ENCODE results near the gene UMOD.
"Not testable (repeated sequence)": the region's sequence is repeated elsewhere in the genome, so short reads cannot be mapped to it uniquely, and the experiment has no call there.

Gene UMOD

GRCh38 chr16:20359997-20360396 lies 7.5 kb upstream of the UMOD start:
- no peak for DNase-seq

- no peak for DNase-seq
Measured at GRCh38 chr16:20355114-20355782, 2.7 kb upstream of the UMOD start.

GRCh38 chr16:20353379-20353778 lies 864 bp upstream of the UMOD start:
- DNase-seq = no peak

GRCh38 chr16:20349615-20350014 lies 2.9 kb downstream of the UMOD start:
- DNase-seq = no peak

GRCh38 chr16:20348365-20349185 lies 3.9 kb downstream of the UMOD start:
- no peak for DNase-seq

- DNase-seq = no peak
Measured at GRCh38 chr16:20347666-20348364, 4.7 kb downstream of the UMOD start.

- no peak for DNase-seq
Measured at GRCh38 chr16:20344611-20345010, 7.9 kb downstream of the UMOD start.

GRCh38 chr16:20339744-20340143 lies 12.8 kb downstream of the UMOD start:
- DNase-seq = no peak

- no peak for DNase-seq
Measured at GRCh38 chr16:20336955-20337354, 15.6 kb downstream of the UMOD start.

GRCh38 chr16:20334396-20334795 lies 18.1 kb downstream of the UMOD start:
- no peak for DNase-seq

- DNase-seq = no peak
Measured at GRCh38 chr16:20333120-20333519, 19.4 kb downstream of the UMOD start.

- no peak for DNase-seq
Measured at GRCh38 chr16:20332411-20332810, 20.1 kb downstream of the UMOD start.

GRCh38 chr16:20331635-20332034 lies 20.9 kb downstream of the UMOD start:
- no peak for DNase-seq

GRCh38 chr16:20329392-20330138 lies 22.9 kb downstream of the UMOD start:
- no peak for DNase-seq

- DNase-seq = no peak
Measured at GRCh38 chr16:20327444-20328041, 25.0 kb downstream of the UMOD start, which contains the start of gene GP2. Gene GP2 (minus strand): TSS chr16:20327513. CDS start chr16:20326431, 1,082 bp downstream.

GRCh38 chr16:20326321-20326720 lies 26.2 kb downstream of the UMOD start:
- no peak for DNase-seq

- no peak for DNase-seq
Measured at GRCh38 chr16:20325005-20325404, 27.5 kb downstream of the UMOD start.

GRCh38 chr16:20323591-20324117 lies 28.9 kb downstream of the UMOD start:
- no peak for DNase-seq

GRCh38 chr16:20322696-20323095 lies 29.8 kb downstream of the UMOD start:
- no peak for DNase-seq

GRCh38 chr16:20321671-20322070 lies 30.8 kb downstream of the UMOD start:
- DNase-seq = no peak

GRCh38 chr16:20321051-20321450 lies 31.5 kb downstream of the UMOD start:
- not testable (repeated sequence) for DNase-seq

- DNase-seq = no peak
Measured at GRCh38 chr16:20320592-20320991, 31.9 kb downstream of the UMOD start.
